Neural cell (in vitro differentiated cells): ENCODE results near the gene NOP10. TPM values are rescaled to one million over a fixed set of nuclear protein-coding genes. Genes with fewer than 3 reads are reported as not detected.

Source experiments
- H2AFZ ChIP-seq: fragments of 200-600, 300-800 bp; sonication (generic), shearing (Covaris generic); 2 replicates; pipeline ENCODE4 v1.6.0; 2014; ENCODE audit warnings: low read depth, mild to moderate bottlenecking, antibody characterized with exemption, low read length, moderate library complexity
- H3F3A ChIP-seq: fragments of 200-600 bp; shearing (Covaris generic); 2 replicates; pipeline ENCODE4 v1.6.1; 2016; ENCODE audit warnings: mild to moderate bottlenecking, moderate library complexity, mixed read lengths, antibody characterized with exemption, low read length; ENCODE audit not compliant: insufficient read depth, poor library complexity, severe bottlenecking
- H3K27ac ChIP-seq: fragments of 200-600, 300-800 bp; sonication (generic), shearing (Covaris generic); 2 replicates; pipeline ENCODE4 v1.5.1; 2014; ENCODE audit warnings: mild to moderate bottlenecking, low read length, moderate library complexity
- H3K27me3 ChIP-seq: fragments of 300-800, 200-600 bp; sonication (generic), shearing (Covaris generic); 2 replicates; pipeline ENCODE4 v1.6.0; 2014; ENCODE audit warnings: mild to moderate bottlenecking, low read depth, low read length, moderate library complexity; ENCODE audit not compliant: insufficient read depth
- H3K36me3 ChIP-seq: fragments of 300-800, 200-600 bp; sonication (generic), shearing (Covaris generic); 2 replicates; pipeline ENCODE4 v1.5.1; 2014; ENCODE audit warnings: mild to moderate bottlenecking, antibody characterized with exemption, low read length, moderate library complexity; ENCODE audit not compliant: insufficient read depth
- H3K4me2 ChIP-seq: fragments of 300-800, 200-600 bp; sonication (generic), shearing (Covaris generic); 2 replicates; pipeline ENCODE4 v1.6.0; 2014; ENCODE audit warnings: mild to moderate bottlenecking, low read length
- H3K4me3 ChIP-seq: fragments of 300-800, 200-600 bp; sonication (generic), shearing (Covaris generic); 2 replicates; pipeline ENCODE4 v1.5.1; 2014; ENCODE audit warnings: mild to moderate bottlenecking, low read length, moderate library complexity
- H3K79me2 ChIP-seq: fragments of 200-600 bp; shearing (Covaris generic); replicated peaks from 2 replicates; pipeline ENCODE4 v1.6.0; 2014; ENCODE audit warnings: mild to moderate bottlenecking, low read length, moderate library complexity; ENCODE audit not compliant: insufficient read depth
- H3K9ac ChIP-seq: fragments of 300-800, 200-600 bp; sonication (generic), shearing (Covaris generic); 2 replicates; pipeline ENCODE4 v1.6.1; 2016; ENCODE audit warnings: mild to moderate bottlenecking, low read length, mixed read lengths
- H3K9me2 ChIP-seq: fragments of 200-600 bp; shearing (Covaris generic); 2 replicates; pipeline ENCODE4 v1.6.1; 2016; ENCODE audit warnings: mild to moderate bottlenecking, low read length, mixed read lengths; ENCODE audit not compliant: insufficient read depth
- H3K9me3 ChIP-seq: fragments of 200-600, 300-800 bp; sonication (generic), shearing (Covaris generic); 2 replicates; pipeline ENCODE4 v1.6.1; 2016; ENCODE audit warnings: mild to moderate bottlenecking, mixed run types, low read length, moderate library complexity, mixed read lengths
- H4K20me1 ChIP-seq: fragments of 200-600 bp; shearing (Covaris generic); 2 replicates; pipeline ENCODE4 v1.6.1; 2016; ENCODE audit warnings: mild to moderate bottlenecking, mixed run types; ENCODE audit not compliant: insufficient read depth
- EP300 ChIP-seq: fragments of 450-650 bp; conservative IDR thresholded peaks from 2 replicates; pipeline ENCODE4 v1.6.1; 2014; ENCODE audit warnings: antibody characterized with exemption, mild to moderate bottlenecking, moderate library complexity; ENCODE audit not compliant: poor library complexity, severe bottlenecking
- MXI1 ChIP-seq: fragments of 450-650 bp; conservative IDR thresholded peaks from 2 replicates; pipeline ENCODE4 v1.6.1; 2014; ENCODE audit warnings: antibody characterized with exemption, mild to moderate bottlenecking; ENCODE audit not compliant: poor library complexity, severe bottlenecking
- POLR2AphosphoS5 ChIP-seq: IDR thresholded peaks from 2 replicates; pipeline ENCODE4 v1.6.1; 2012
- TAF1 ChIP-seq: IDR thresholded peaks from 2 replicates; pipeline ENCODE4 v1.6.1; 2012; ENCODE audit warnings: low read depth
- polyA plus RNA-seq: library from polyadenylated mRNA; depleted of rRNA; stranded (reverse); fragments of >200 nt; gene quantifications from 2 replicates; pipeline ENCODE4 v1.2.3, GENCODE V29; 2014
- small RNA-seq, 3 experiments: library from RNA; depleted of rRNA; stranded (forward); fragments of <200 nt; gene quantifications; one replicate each; pipeline ENCODE3, GENCODE V24; 2012

NOP10 gene
- polyA plus RNA-seq, 1 donor from 2014 or later, result 263 TPM

- H3K79me2 ChIP-seq, result no peaks in the 10 kb centered on the region
- H3K9me3 ChIP-seq, result no peaks in the 10 kb centered on the region
- H3K4me2 ChIP-seq, result no peak overlapping the region
- TF ChIP-seq MXI1 (no peak), POLR2AphosphoS5 (no peak)
- H3K9ac ChIP-seq, result no peak overlapping the region
- H3K9me2 ChIP-seq, result no peaks in the 10 kb centered on the region
- no peak overlapping the region for H3K27ac ChIP-seq
- no peaks in the 10 kb centered on the region for H4K20me1 ChIP-seq
- no peaks in the 10 kb centered on the region for H3F3A ChIP-seq
- no peak overlapping the region for H2AFZ ChIP-seq
- H3K36me3 ChIP-seq, result no peaks in the 10 kb centered on the region
- no peak overlapping the region for H3K4me3 ChIP-seq
- no peaks in the 10 kb centered on the region for H3K27me3 ChIP-seq
Observed at GRCh38 chr15:34297059-34297458, 45.9 kb downstream of the NOP10 start.

- no peaks in the 10 kb centered on the region for H3K27me3 ChIP-seq
- no peaks in the 10 kb centered on the region for H3K9me3 ChIP-seq
- no peaks in the 10 kb centered on the region for H3K9me2 ChIP-seq
- H3K4me3 ChIP-seq, result no peak overlapping the region
- H4K20me1 ChIP-seq, result no peaks in the 10 kb centered on the region
- H3K79me2 ChIP-seq, result no peaks in the 10 kb centered on the region
- H2AFZ ChIP-seq, result no peak overlapping the region
- no peak overlapping the region for H3K27ac ChIP-seq
- H3K4me2 ChIP-seq, result no peak overlapping the region
- no peak overlapping the region for H3K9ac ChIP-seq
- no peaks in the 10 kb centered on the region for H3K36me3 ChIP-seq
- TF ChIP-seq EP300 (no peak), TAF1 (no peak)
- H3F3A ChIP-seq, result no peaks in the 10 kb centered on the region
Observed at GRCh38 chr15:34292621-34293020, 50.3 kb downstream of the NOP10 start.

Small RNA genes lying within 50 kb of the gene (small RNA-seq; reads per million reads assigned to genes)
- gene MIR1233-1 (0 reads per million in 3 experiments), gene RF00019 (0 to 1.2 (median 0) reads per million in 3 experiments)

Other genes starting within 250 kb of the NOP10 start
- gene EMC7, start 241.3 kb downstream of the NOP10 start, polyA plus RNA-seq, result 65.7 and 69.6 TPM in 2 replicates
- 1.2 and 2.4 TPM in 2 replicates for gene PGBD4, start 241.1 kb downstream of the NOP10 start, polyA plus RNA-seq
- 140 and 158 TPM in 2 replicates for gene KATNBL1, start 133.0 kb downstream of the NOP10 start, polyA plus RNA-seq
- 238 and 240 TPM in 2 replicates for gene EMC4, start 118.1 kb downstream of the NOP10 start, polyA plus RNA-seq
- 7.0 and 7.3 TPM in 2 replicates for gene SLC12A6, start 5.4 kb downstream of the NOP10 start, polyA plus RNA-seq
- gene NUTM1, start 179 bp upstream of the NOP10 start, polyA plus RNA-seq, result not detected in 2 replicates
- 76.7 and 93.3 TPM in 2 replicates for gene LPCAT4, start 24.1 kb upstream of the NOP10 start, polyA plus RNA-seq
- gene GOLGA8A, start 94.7 kb upstream of the NOP10 start, polyA plus RNA-seq, result 214 and 225 TPM in 2 replicates
- 413 and 462 TPM in 2 replicates for gene GOLGA8B, start 240.5 kb upstream of the NOP10 start, polyA plus RNA-seq